Endometrial microvascular endothelial cells (primary cell): Measurements from ENCODE around the gene CIP2A. TPM values are rescaled to one million over a fixed set of nuclear protein-coding genes. Genes with fewer than 3 reads are reported as not detected.

Experiments used
- in situ Hi-C: cut with HindIII; loops from 2 replicates; pipeline ENCODE4 v1.10.0; 2017; ENCODE audit warnings: low sequenced_read_pairs, low pct_unique_long_range_greater_than_20kb; ENCODE audit errors: inconsistent ontology term
- total RNA-seq: library from RNA; depleted of rRNA; stranded (reverse); fragments of >200 nt; gene quantifications from one replicate; pipeline ENCODE4 v1.2.3, GENCODE V29; 2015; ENCODE audit errors: inconsistent ontology term

The CIP2A gene
- total RNA-seq, 1 donor from 2014 or later, result 35.5 TPM

DNA sequence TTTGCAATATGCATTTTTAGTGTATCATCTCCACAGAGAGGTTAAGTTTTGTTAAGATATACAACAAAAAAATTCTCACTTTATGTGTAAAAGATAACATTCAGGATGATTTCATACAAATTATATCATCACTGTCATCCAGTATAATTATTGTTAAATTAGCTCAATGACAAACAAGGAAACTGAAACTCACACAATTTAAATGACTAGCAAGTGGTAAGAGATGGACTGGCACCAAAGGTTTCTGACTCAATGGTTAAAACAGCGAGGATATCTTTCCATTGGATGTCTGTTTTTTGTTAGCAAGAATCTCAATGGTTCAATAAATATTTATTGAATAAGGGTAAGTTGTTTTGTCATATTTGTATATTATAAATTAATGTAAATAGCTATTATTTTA lies 22.6 kb downstream of the CIP2A start:
- in situ Hi-C loops, result no loop called here

- in situ Hi-C loops, result no loop called here
These were observed 23.7 kb downstream of the CIP2A start for GRCh38 chr3:108565506-108565905.

DNA sequence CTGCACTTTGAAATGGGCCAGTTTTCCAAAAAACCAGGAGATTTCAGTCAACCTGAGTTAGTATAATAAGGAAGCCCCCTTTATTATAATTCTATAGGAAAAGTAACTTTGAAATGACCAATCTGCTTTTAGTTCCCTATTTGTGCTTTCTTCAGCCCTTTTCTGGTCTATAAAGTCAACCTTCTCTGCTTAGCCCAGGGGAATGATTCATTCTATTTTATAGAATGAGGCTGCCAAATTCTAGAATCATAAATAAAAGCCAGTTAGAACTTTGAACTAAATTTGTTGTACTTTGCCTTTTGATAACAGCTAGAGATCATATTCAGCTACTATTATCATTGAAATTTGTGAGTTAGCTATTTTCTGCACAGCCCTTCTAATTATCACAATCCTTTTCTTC lies 24.7 kb downstream of the CIP2A start:
- in situ Hi-C loops, result no loop called here

DNA sequence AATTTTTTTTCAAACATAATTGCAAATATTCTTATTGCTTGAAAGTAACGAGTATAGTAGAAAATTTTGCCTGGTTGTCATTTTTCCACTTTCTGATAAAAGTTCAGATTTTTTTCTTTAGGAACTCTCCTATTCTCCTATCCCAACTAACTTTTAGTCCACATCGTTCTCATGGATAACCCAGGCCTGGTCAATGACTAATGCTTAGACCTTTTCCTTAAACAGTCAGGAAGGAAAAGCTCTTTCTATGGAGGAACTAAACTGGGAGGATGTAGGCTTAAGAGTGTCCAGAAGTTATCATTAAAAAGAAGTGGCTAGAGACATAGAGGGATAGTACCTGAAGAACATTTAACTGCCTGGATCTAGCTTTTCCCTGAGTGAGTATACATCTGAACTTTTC lies 26.7 kb downstream of the CIP2A start:
- in situ Hi-C loops, result no loop called here

DNA sequence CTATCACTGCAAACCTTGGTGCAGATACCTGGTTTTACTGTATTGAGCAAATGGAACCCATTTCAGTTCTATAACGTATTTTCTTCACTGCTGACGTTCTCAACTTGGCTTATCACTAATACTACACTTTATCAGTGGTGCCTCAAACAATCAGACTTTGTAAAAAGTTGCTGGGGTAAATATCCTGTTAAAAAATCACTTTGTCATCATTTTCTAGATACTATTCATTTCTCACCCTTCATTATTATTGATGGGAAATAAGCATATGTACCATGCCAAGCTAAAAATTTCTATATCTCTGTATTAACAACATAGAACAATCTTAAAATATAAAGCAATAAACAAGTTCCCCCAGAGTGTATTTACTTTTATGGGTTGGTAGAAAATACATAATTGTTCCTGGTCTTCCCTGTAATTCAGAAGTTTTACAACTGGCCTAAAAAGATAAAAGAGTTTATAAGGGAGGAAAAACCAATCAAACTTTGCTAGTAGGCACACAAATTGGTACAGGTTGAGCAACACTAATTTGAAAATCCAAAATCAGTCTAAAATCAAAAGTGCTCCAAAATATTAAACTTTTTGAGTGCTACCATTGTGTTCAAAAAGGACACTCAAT lies 33.2 kb downstream of the CIP2A start:
- in situ Hi-C loops, result no loop called here

DNA sequence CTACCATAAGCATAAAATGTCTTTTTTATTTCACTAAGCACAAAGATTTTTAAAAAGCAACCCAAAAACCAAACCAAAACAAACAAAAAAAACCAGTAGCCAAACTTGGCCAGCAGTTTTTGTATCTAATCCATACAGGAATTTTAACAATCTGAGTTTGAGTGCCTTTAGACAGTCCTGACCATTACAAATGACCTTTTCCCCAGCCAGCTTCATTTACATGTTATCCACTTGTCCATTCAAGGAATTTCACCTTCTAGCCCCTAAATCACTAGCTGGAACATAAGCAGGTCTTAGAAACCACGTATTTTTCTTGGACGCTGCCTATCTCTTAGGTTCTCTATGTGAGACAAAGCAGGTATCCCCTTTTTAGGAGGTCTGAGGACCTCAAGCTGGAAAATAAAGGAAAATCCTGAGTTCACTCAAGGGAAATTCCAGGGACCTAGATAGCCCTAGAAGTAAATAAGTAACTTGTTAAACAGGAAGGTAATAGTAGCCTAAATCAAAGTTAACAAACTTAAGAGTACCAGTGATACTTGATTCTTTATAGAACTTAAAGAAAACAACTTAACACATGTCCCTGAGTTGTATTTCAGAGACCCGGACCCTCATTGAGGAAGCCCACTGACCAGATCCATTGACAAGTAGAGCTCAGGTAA lies 34.2 kb downstream of the CIP2A start:
- in situ Hi-C loops, result no loop called here

DNA sequence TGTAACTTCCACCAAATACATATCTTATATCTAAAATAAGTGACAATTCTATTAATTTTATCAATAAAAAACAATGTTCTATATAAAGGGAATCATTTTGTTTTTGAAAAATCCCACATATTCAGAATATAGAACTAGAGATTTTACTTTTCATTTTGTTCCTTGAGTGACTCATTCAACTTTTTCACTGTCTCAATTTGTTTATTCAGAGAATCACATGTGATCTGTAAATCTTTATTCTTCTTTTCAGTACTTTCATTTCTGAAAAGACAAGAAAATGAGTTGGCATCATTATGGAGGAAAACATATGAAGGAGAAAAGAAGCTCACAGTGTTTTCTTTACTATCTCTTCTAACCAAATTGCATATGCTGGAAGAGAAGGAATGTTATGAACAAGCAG lies 35.0 kb downstream of the CIP2A start:
- in situ Hi-C loops, result no loop called here

GRCh38 chr3:108552267-108553159 lies 36.7 kb downstream of the CIP2A start:
- in situ Hi-C loops, result no loop called here

DNA sequence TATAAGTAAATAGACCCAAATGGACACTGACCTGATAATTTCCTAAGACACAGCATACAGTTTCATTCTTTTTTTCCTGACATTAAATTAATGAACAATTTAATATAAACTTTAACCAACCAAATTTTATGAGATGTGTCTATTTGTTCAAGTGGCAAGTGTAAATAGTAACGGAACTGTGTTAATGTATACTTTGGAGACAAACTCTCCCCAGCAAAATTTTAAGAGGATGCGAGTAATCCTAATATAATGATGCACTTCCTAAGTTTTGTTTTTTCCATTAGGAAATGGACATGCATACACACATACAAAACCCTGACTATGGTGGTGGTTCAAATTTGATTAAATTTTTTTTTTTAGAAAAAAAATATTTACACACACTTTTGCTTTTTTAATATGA lies 40.4 kb downstream of the CIP2A start:
- in situ Hi-C loops, result no loop called here

GRCh38 chr3:108548304-108548703 lies 40.9 kb downstream of the CIP2A start:
- in situ Hi-C loops, result no loop called here

- in situ Hi-C loops, result no loop called here
These were observed 42.5 kb downstream of the CIP2A start for GRCh38 chr3:108546692-108547091.

GRCh38 chr3:108546247-108546646 lies 43.0 kb downstream of the CIP2A start:
- in situ Hi-C loops, result no loop called here

GRCh38 chr3:108538083-108538482 lies 51.2 kb downstream of the CIP2A start:
- in situ Hi-C loops, result no loop called here

DNA sequence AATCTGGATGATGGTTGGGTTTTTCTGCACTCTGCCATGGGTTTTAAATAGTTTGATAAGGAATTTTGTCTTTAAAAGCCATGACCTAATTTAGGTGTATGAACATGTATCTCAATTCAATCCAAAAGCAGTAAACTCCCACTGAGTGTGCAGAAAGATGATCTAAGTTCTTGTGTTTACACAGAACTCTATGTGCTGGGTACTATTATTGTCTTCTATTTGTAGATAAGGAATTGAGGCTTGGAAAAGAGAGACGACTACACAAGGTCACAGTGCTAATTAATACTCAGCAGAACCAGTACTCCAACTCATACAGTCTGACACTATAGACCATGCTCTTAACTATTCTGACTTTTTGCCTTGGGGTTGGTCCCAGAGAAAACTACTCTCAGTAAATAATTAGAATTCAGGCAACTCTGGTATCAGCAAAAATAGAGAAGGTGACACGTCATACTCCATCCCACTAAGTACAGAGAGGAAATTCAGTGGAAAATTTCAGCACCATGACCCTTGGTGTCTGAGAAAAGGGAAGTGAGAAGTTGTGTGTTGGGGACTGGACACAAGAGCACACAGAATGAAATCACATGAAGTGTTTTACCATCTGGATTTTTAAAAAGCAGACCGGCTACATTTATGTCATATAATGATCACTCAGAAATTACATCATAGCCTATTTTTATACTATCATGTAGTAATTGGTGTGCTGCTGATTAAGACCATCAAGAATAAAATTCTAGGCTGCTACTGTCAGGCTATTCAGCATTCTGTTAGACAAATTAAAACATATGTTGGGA lies 60.6 kb downstream of the CIP2A start:
- in situ Hi-C loops, result no loop called here

DNA sequence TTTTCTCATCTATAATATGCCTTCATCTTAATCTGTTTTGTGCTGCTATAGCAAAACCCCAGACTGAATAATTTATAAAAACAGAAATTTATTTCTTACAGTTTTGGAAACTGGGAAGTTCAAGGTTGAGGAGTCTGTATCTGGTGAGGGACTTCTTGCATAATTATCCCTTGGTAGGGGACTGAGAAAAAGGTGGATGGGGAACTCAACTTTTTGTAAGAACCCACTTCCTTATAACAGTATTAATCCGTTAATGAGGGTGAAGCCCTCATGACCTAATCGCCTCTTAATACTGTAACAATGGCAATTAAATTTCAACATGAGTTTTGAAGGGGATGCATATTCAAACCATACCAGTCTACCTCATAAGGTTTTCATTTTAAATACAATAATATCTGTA lies 61.4 kb downstream of the CIP2A start:
- in situ Hi-C loops, result no loop called here

DNA sequence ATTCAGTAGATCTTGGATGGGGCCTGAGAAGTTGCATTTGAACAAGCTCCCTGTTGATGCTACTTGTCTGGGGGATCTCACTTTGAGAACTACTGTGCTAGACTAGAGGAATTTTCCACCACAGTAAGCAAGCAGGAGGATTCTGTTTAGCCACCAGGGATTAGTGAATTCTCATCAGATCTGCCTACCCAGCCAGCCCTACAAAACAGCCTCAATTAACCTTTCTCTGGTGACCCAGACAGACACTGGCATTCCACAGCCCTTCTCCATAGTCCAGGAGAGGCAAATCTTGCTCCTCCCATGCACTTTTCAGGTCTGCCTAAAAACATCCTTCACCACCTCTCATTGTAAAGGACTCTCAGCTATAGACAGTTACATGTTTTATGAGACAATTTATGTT lies 62.1 kb downstream of the CIP2A start:
- in situ Hi-C loops, result no loop called here

DNA sequence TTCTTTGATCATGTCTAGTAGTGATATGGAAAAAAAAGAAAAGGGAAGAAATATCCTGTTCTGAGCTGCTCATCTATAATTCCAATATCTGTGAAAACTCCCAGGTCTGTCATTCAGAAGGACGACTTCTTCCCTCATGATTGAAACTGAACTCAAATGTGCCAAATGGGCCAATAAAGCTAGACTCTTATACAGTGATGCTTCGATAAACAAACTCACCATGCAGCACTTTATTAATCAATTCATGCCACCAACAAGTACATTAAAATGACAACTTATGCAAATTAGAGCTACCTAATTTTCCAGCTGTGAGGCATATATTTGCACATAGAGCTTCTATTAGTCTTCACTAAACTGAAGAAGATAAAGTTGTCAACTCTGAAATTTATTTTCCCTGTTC lies 63.3 kb downstream of the CIP2A start:
- in situ Hi-C loops, result no loop called here

DNA sequence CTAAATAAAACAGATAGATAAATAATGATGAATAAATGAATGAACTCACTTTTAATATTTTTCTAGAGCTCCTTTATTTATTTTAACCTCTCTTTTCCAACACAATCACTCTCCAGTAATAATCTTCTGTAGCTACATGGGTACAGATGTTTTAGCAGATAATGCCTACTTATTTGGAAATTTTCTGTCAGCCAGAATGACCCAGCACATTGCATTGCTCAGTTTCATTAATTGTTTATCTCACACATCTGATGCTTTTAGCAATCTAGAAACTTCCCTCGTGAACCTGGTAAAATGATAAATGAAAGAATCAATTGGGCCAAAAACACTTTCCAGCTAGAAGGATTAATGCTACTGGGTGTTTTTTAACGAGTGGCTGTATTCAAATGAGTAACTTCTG lies 64.0 kb downstream of the CIP2A start:
- in situ Hi-C loops, result no loop called here

DNA sequence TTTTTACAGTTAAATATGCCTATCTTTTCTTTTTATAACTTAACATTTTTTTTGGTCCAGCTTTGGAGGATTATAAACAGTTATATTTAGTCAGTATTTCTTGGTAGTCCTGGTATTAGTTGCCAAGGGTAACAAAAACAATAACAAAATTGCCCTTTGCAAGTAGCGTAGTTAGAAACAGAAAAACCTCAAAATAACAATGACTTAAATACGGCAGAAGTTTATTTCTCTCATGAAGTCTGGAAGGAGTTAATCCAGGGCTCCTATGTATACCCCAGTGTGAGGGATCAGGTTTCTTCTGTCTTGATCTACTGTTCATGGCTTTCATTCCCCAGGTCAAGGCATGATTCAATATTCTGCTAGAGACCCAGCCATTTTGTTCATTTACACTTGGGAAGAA lies 64.7 kb downstream of the CIP2A start:
- in situ Hi-C loops, result no loop called here
